ENCODE data around the gene NIF3L1.
A peak's percentile ranks its signal among the peaks of the same experiment; 100 is the strongest.

NIF3L1 gene, protein sequence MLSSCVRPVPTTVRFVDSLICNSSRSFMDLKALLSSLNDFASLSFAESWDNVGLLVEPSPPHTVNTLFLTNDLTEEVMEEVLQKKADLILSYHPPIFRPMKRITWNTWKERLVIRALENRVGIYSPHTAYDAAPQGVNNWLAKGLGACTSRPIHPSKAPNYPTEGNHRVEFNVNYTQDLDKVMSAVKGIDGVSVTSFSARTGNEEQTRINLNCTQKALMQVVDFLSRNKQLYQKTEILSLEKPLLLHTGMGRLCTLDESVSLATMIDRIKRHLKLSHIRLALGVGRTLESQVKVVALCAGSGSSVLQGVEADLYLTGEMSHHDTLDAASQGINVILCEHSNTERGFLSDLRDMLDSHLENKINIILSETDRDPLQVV

DNA sequence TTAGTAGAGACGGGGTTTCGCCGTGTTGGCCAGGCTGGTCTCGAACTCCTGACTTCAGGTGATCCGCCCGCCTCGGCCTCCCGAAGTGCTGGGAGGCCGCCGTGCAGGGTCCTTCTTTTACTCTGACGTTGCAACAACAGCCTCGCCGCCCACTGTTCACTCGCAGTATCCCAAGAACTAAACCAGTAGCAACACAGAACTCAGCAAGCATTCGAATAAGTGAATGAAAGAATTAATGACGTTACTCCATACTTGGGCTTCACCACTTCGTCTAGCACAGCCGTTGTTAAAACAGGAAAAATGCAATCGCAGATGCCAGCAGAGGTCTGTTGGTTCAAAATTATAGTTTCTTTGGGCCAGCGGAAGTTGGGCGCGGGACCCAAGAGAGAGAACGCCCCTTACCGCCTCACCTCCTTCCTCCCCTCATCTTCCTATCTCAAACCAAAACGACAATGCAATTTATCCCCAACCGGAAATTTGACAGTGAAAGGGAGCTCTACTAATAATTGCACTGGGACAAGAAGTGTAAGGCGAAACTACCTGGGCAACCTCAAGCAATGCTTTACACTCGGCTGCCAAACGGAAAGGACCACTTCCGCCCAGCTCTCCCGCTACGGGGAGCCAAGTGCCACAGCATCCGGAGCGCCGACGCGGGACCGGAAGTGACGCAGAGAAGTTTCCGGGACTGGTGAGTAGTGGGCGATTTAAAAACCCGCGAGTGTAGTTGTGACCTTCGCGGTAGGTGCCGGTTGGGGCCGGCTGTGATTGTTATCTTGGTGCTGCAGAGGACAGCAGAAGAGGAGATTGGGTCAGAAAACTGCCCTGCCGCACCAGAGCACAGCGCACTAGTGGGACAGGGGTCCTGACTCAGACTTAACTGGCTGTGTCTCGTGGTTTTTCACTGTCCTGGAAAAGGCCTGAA is at the start of gene NIF3L1, which contains the start of gene PPIL3:
NIF3L1 (plus strand) TSS at position 668 of the 922 bp plus-strand sequence. CDS start 2,573 bp downstream, outside the sequence.
PPIL3 (minus strand) TSS at position 374 of the 922 bp plus-strand sequence. CDS start 1,462 bp downstream, outside the sequence.
- peak; percentile 87 to 90 for DNase-seq (ENCODE audit: low read depth in 1 of 2, low spot score in 1 of 2)

DNA sequence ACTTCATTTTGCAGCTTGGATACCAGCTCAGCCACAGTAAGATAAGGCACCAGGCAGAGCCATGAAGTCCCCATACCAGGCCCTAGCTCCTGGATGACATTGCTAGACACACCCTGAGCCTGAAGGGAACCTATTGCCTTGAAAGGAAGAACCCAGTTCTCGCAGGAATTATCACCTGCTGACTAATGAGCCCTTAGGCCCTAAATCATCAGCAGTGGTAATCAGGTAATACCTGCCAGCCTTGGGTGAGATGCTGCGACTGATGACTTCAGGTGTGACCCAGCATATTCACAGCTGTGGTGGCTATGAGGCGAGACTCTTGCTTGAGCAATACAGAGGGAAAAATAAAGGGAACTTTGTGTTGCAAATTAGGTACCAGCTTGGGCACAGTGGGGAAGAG is 49.7 kb upstream of the NIF3L1 start:
- no peak for DNase-seq (ENCODE audit: low read depth in 1 of 2, low spot score in 1 of 2)

DNA sequence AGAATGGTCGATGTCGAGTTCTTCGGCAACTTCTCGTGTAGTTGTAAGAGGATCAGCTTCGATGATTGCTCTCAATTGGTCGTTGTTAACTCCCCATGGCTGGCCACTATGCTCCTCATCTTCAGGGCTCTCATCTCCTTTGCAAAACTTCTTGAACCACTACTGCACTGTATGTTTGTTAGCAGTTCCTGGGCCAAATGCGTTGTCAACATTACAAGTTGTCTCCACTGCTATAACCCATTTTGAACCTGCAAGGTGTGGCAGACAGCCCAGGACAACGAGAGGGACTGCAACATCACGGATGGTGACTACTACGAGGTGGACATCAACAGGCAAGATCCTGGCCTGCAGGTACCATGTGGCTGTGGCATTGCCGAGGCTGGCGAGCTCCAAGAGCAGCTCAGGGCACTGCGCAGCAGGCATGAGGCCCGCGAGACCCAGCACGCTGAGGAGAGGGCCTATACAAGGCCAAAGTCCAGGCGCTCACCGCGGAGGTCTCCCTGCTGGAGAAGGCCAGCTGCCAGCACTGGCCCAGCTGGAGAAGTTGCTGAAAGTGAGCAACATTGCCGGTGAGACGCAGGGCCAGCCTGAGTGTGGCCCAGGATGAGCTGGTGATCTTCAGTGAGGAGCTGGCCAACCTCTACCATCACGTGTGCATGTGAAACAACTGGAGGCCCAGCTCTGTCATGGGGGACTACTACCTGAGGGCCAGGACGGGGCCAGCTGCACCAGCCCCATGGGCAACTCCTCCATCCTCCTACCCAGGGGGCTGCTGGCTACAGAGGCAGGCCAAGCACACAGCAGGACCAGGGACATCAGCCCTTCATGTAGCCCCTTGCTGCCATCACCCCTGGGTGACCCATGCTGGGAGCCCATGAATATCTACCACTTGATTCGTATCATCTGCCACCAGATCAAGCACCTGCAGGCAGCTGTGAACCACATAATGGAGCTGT is 44.9 kb upstream of the NIF3L1 start:
- DNase-seq (ENCODE audit: low read depth in 1 of 2, low spot score in 1 of 2): no peak

DNA sequence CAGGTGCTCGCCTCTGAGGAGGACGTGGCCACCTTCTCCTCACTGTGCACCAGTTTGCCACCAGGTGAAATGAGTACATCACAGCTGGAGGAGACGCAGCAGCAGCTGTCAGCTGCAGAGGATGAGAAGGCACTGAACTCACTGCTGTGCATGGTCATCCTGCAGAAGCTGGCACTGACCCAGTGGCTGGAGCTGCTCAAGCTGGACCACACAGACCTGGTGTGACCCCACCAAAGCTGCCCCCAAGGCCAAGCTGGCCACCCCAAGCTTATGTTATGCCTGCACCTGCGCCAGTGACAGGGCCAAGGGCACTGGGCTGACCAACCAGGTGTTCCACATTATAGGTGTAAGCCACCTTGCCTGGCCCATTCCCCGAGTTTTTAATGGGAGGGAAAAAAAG is 44.0 kb upstream of the NIF3L1 start:
- DNase-seq (ENCODE audit: low read depth in 1 of 2, low spot score in 1 of 2): no peak

DNA sequence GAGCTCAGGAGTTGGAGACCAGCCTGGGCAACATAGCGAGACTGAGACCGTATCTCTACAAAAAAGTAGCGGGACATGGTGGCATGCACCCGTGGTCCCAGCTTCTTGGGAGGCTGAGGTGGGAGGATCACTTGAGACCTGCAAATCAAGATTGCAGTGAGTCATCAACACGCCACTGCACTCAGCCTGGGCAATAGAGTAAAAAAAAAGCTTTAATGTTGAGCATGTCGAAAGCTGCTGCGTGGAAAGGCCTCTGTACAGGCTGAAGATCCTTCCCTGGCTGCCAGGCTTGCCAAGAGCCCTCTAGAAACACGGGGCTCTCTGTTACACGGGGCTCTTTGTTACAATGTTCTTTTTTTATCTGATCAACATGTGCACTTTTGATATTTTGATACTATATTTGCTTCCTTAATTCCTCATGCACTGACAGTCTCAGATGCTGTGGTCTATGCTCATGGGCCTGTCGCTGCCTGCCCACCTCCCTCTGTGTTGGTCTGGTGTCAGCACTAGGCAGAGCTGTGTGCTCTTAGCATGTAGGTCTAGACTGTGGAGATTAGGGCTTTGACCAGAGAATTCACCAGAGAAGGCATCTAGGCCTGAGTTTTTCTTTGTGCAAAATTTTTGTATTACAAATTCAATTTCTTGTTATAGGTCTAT is 43.4 kb upstream of the NIF3L1 start:
- DNase-seq (ENCODE audit: low read depth in 1 of 2, low spot score in 1 of 2): no peak

DNA sequence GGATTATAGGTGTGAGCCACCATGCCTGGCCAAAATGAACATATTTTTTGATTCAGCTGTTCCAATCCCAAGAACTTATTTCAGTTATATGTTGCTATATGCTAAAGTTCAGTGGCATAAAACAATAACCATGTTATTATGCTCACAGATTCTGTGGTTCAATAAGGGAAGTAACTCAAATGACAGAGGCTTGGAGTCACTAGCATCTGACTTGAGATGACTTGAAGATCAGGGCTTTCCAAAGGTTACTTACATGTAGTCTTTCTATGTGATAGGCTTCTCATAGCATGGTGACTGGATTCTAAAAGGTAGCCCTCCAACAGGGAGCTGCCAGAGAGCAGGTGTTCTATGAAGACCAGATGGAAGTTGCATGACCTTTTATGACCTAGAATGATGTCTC is 41.9 kb upstream of the NIF3L1 start:
- DNase-seq (ENCODE audit: low read depth in 1 of 2, low spot score in 1 of 2): no peak

DNA sequence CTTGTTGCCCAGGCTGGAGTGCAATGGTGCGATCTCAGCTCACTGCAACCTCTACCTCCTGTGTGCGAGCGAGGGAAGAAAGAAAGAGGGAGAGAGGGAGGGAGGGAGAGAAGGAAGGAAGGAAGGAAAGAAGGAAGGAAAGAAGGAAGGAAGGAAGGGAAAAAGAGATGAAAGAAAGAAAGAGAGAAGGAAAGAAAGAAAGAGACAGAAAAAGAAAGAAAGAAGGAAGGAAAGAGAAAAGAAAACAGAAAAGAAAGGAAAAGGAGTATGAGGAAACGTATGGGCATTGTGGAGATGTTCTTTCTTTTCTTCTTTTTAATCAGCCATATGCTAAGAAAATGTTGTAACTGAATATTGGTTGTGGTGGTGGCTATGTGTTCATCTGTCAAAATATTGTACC is 41.2 kb upstream of the NIF3L1 start:
- no peak for DNase-seq (ENCODE audit: low read depth in 1 of 2, low spot score in 1 of 2)

DNA sequence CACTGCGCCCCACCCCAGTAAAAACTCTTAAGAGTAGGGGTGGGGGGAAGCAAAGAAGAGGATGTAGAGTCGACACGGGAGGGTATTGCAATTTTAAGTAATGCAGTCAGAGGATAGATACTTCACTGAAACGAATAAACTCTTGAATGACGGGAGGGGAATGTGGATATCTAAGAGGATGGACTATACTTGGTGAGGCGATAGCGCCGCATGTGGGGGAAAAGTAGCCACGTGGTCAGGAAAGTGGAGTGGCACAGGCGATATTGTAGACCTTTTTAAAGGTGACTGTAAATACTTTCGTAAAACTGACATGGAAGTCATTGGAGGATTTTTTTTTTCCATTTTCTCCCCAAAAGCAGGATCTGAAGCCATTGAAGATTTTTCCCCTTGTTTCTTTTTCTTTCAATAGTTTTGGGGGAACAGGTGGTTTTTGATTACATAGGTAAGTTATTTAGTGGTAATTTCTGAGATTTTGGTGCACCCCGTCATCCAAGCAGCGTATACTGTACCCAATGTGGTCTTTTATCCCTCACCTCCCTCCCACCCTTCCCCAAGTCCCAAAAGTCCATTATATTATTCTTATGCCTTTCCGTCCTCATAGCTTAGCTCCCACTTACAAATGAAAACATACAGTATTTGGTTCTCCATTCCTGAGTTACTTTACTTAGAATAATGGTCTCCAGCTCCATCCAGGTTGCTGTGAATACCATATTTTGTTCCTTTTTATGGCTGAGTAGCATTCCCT is 38.5 kb upstream of the NIF3L1 start:
- no peak for DNase-seq (ENCODE audit: low read depth in 1 of 2, low spot score in 1 of 2)

DNA sequence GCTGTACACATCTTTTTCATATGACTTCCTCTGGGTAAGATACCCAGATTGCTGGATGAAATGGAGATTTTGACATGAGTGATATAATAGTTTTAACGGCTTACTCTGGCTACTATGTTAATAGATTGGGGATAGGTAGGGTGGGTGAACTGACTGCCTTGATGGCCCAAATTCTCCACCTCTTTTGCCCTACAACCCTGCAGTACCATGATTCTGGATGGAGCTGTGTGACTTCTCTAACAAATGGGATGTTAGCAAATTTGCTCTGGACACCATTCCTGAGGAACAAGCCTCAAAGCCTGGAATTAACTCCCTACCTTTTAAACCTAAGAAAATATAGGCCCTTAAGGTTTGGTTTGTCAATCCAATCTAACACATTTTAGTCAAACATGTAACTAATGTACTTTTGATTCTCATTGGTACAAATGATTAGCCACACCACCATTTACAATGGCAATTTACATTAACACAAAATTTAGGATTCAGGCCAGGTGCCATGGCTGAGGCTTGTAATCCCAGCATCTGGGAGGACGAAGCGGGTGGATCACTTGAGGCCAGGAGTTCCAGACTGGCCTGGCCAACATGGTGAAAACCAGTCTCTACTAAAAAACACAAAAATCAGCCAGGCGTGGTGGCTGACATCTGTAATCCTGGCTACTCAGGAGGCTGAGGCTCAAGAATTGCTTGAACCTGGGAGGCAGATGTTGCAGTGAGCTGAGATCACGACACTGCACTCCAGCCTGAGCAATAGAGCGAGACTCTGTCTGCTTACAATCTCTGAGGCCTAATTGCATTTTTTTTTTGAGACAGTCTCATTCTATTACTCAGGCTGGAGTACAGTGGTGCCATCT is 37.5 kb upstream of the NIF3L1 start:
- no peak for DNase-seq (ENCODE audit: low read depth in 1 of 2, low spot score in 1 of 2)

DNA sequence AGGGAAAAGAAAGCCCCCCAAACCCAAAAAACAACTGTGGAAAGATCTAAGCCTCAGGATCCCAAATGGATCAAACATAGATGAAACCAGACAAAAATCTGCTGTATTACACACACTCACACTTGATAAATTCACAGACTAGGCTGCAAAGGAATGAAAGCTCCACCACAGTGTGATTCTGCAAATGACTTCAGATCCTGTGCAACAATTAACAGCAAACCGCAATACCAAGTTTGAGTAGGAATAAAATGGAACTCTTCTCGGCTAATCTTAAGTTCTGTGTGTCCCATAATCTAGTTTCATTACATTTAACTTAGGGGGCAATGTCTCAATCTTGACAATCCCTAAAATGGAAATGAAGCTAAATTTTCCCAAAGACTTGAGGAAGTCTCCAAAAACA is 36.6 kb upstream of the NIF3L1 start:
- DNase-seq (ENCODE audit: low read depth in 1 of 2, low spot score in 1 of 2): no peak

DNA sequence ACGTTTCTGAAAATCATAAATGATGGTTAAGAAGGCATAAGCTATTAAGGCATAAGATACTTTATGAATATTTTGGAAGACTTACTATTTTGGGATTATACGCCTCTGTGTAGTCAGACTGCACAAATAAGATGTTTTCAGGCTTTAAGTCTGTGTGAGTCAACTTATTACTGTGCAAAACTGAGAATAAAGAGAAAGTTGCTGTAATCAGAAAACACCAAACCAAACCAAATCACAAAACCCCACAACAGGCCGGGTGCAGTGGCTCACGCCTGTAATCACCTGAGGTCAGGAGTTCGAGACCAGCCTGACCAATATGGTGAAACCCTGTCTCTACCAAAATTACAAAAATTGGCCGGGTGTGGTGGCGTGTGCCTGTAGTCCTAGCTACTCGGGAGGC is 32.4 kb upstream of the NIF3L1 start:
- no peak for DNase-seq (ENCODE audit: low read depth in 1 of 2, low spot score in 1 of 2)

DNA sequence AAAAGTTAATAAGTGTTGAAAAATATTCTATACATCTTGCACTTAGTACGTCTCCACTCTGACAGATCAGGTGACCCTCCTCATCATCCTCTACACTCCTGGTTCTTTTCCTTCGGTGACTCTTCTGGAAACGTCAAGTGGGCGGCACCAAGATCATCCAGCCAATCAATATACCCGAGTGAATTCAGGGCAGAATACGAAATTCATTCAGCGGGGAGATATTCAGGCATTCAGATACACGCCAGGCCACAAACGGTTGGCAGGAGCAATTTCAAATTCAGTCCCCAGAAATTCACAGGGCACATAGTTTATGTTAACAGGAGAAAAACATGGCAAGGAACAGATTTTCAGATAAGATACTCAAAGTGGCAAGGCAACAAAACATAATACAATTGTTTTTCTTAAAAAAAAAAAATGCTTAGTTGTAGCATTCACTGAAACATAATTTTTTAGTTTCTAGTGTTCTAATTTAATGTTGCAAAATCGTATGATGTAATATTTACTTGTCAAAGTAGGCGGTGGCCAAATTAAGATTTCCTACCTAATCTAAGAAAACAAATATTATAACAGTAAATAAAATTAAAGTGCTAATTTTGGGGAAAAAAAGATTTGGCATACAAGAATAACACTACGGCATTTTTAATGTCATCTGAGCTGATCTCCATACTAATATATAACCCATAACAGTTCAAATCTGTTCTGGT is 28.9 kb upstream of the NIF3L1 start:
- no peak for DNase-seq (ENCODE audit: low read depth in 1 of 2, low spot score in 1 of 2)

DNA sequence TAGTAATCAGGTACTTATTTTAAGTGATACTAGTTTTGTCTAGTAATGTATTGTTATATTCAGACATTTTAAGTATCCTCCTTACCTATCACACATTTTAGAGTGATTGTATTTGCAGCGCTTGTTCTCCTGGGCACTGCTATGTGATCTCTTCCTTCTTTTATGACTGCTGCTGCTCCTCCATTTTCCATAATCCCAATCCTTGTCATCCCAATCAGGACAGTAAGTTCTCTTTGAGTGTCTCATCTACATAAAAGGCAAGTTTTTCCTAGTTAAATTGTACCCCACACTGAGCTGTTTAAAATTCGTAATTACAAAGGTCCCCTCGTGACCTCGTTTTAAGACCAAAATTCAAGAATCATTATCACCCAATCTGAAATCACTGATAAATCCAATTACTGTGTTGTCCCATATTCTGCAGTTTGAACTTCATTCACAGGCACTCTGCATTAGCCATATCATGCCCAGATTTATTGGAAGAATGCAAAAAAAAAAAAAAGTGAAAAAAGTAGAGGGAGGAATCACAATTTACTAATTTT is 27.5 kb upstream of the NIF3L1 start:
- no peak for DNase-seq (ENCODE audit: low read depth in 1 of 2, low spot score in 1 of 2)

DNA sequence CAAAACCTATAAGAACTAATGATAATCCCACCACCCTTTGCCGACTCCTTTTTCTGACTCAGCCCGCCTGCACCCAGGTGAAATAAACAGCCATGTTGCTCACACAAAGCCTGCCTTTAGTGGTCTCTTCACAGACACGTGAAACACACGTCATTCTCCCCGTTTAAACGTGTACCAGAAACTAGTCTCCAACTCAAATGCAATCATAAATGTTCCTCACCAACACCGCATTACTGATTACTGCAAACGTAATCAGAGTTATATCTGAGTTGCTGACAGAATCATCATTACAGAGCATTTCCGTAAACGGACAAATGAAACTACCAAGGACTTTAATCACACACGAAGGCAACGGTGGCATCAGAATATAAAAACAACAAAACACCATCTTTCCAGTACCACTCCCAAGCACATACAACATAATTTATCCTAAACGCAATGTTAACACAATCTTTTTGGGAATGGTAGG is 26.6 kb upstream of the NIF3L1 start:
- DNase-seq (ENCODE audit: low read depth in 1 of 2, low spot score in 1 of 2): peak; percentile 15 to 24

DNA sequence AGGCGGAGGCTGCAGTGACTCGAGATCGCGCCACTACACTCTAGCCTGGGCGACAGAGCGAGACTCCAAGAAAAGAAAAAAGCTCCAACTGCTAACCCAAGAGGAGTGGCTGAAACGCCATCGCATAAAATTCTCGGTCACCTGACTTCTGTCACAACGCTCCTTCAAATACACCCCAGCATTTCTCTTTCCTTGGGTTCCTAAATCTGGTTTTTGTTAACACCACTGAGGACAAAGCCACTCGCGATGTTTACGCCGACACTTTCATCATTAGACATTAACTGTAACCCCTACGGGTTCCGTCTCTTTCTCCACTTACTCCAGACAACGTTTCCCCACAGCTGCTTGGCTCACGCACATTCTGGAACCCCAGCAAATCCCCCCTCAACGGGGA is 25.4 kb upstream of the NIF3L1 start:
- no peak for DNase-seq (ENCODE audit: low read depth in 1 of 2, low spot score in 1 of 2)

DNA sequence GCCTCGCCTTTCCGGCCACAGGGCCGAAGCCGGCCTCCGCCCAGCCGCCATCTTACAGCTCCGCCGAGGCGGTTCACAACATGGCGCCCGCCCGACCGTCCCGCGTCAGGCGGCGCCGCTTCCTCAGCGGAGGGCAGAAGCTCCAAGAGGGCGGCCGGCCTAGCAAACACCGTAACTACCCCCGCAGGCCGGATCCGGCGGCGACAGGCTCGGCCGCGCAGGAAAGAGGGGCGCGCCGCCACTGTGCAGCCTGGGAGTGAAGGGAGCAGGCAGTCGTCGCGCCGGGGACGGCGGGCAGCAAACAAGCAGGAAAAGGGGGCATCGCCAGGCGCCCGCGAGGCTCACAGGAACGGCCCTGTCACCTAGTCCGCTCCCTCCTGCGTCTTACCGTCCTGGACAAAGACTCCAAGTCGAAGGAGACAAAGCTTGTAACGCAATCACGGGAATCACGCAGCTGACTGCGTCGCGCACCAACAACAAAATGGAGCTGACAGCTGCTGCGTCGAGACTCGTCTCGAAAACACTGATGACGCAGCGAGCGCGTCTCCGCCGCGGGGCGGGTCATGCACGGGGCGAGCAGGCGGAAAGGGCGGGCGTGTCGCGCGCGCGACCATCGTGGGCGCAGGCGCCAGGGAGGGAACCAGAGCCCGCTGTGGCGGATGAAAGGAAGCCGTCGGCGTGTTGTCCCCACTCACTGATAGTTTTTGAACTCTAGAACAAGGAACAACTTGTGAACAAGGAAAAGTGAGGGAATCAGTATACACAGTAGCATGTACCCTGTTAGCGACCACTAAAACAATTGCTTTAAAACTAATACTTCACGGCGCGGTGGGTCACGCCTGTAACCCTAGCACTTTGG is 24.8 kb upstream of the NIF3L1 start, which contains the start of gene CLK1:
CLK1 (minus strand) TSS at position 483 of the 859 bp plus-strand sequence. CDS start 2,796 bp downstream, outside the sequence.
- peak; percentile 91 to 95 for DNase-seq (ENCODE audit: low read depth in 1 of 2, low spot score in 1 of 2)

DNA sequence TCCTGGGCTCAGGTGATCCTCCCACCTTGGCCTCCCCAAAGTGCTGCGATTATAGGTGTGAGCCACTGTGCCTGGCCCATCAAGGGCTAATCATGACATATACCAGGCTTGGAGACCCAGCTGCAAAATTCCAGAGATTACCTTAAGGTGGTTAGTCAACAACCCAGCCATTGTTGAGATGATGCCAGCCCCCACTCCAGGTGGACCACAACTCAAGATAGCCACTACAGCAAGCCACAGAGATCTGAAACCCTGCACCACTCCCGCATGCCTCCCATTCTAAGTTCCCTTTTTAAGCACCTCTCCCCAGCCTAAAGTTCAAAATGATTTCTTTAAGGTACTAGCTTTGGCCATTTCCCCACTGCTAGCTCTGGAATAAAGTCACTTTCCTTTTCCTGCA is 20.2 kb upstream of the NIF3L1 start:
- no peak for DNase-seq (ENCODE audit: low read depth in 1 of 2, low spot score in 1 of 2)

Data from stimulated activated CD4-positive, alpha-beta T cell treated with anti-CD3 and anti-CD28 coated beads, Interleukin-15, amount 100 ng/mL, for 1 hour (primary cell).